ENCODE data around the gene CAMKMT. TPM values are rescaled to one million over a fixed set of nuclear protein-coding genes. Genes with fewer than 3 reads are reported as not detected.

CAMKMT gene
- total RNA-seq, 1 donor = 15.0 TPM

DNA sequence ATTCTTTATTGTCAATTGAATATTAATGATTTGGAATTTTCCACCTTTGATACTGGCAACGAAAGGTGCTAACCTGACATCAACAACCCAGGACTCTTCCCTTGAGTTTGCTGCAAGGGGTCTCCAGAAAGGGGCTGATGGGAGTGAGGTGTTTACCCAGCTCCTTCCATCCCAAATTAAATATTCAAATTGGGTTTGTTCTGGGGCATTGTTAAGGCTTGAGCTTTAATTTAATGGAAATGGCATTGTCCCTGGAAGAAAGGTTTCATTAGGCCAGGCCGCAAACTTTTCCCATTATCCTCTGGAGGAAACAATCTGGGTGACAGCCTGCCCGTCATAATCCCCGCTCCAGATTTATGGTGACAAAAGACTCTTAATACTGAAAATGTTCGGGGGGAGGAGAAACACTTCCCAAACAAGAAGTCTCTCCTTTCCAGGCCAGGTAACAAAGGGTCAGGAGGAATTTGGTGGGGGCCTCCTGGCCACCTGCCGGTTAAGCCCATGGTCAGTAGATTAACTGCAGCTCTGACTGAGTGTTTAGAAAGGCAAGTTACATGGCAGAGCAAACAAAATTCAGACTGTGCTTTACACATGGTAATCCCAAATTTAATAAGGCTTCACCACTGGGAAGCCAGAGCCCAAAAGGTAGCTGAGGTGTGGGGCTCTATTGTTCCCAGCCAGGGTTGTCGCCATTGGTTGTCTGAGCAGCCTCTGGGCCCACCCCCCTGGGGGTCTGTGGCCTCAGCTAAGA is 428.4 kb downstream of the CAMKMT start:
- TF ChIP-seq, protein P1, sequence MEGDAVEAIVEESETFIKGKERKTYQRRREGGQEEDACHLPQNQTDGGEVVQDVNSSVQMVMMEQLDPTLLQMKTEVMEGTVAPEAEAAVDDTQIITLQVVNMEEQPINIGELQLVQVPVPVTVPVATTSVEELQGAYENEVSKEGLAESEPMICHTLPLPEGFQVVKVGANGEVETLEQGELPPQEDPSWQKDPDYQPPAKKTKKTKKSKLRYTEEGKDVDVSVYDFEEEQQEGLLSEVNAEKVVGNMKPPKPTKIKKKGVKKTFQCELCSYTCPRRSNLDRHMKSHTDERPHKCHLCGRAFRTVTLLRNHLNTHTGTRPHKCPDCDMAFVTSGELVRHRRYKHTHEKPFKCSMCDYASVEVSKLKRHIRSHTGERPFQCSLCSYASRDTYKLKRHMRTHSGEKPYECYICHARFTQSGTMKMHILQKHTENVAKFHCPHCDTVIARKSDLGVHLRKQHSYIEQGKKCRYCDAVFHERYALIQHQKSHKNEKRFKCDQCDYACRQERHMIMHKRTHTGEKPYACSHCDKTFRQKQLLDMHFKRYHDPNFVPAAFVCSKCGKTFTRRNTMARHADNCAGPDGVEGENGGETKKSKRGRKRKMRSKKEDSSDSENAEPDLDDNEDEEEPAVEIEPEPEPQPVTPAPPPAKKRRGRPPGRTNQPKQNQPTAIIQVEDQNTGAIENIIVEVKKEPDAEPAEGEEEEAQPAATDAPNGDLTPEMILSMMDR (IDR thresholded peaks at IDR 0.05; ENCODE audit: insufficient read depth, low read length) = no peak
- H3K4me3 ChIP-seq (ENCODE audit: low read depth, low read length) = no peak overlapping the region
- no peak for DNase-seq (ENCODE audit: low read depth)

DNA sequence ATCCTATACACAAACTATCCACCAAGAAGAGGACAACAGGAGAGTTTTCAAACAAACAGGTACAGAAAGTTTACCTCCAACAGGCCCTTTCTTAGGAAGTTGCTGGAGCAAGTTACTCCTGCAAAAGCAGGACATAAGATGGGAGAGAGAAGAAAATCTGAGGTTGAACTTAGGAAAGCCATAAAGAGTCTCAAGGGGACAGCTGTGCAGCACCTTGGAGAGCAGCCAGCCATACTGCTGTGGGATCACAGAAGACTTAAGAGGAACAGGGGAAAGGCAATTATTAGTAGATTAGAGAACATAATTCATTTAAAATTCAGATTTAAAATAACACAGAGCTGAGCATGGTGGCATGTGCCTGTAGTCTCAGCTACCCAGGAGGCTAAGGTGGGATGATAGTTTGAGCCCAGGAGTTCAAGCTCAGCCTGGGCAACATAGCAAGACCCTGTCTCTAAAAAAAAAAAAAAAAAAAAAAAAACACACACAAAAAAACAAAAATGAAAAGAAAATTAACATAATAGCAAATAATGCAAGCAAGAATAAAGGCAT is 431.6 kb downstream of the CAMKMT start:
- TF ChIP-seq, protein P1 (IDR thresholded peaks at IDR 0.05; ENCODE audit: insufficient read depth, low read length) = no peak
- peak; percentile 13 for DNase-seq (ENCODE audit: low read depth)
- H3K4me3 ChIP-seq (ENCODE audit: low read depth, low read length) = no peak overlapping the region

DNA sequence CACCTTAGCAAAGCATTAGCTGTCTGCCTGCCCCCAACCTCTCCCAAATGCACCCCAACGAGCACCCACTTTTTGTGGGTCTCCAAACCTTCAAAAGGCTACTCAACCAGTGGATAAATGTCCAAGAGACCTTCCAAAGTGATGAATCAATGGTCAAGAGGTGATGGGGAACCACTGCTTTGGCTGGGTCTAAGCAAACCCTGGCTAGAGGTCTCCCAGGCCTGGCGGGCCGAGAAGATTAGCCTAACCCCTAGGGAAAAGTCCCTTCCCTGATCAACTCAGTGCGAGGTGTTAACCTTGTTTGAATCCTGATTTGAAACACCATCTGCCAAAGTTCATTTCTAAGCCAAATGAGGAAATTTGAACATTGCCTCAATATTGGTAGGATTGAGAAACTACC is 435.0 kb downstream of the CAMKMT start:
- TF ChIP-seq, protein P1 (IDR thresholded peaks at IDR 0.05; ENCODE audit: insufficient read depth, low read length) = no peak
- DNase-seq (ENCODE audit: low read depth) = no peak
- no peak overlapping the region for H3K4me3 ChIP-seq (ENCODE audit: low read depth, low read length)

DNA sequence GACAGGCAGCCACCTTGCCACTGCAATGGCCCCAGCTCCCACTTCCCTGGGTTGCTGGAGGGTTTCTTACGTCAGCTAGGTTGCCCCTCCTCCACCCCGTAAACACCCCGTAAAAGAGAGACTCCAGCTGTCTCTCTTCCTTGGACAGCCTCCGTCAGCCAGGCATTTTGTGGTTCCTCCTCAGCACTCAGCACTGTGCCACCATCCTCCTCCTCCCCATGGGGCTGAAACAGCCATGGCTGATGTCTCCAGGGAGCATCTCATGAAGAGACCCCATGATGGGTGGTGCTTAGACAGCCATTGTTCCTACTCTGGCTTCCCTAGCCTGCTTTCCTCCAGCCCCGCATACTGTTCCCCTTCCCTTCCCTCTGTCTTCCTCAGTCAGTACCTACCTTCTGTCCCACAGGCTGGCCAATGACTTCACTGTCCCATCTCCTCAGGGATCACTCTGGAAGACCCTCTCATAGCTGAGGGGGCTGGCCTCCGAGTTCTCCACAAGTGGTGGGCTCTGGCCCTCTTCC is 436.5 kb downstream of the CAMKMT start:
- no peak overlapping the region for H3K4me3 ChIP-seq (ENCODE audit: low read depth, low read length)
- TF ChIP-seq, protein P1 (IDR thresholded peaks at IDR 0.05; ENCODE audit: insufficient read depth, low read length) = no peak
- no peak for DNase-seq (ENCODE audit: low read depth)

DNA sequence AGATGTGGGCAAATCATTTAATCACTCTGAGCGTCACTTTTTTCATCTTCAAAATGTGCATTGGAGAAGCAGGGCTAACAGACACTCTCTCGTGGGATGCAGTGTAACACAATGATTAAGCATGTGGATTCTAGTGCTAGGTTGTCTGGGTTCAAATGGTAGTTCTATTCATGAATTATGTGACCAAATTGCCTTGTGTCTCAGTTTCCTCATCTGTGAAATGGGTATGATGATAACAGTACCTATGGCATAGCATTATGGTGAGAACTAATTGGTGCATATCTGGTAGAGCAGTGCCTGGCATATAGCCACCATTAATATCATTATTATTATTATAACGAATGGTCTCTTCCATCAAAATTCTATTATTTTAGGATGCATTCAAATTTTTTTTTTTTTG is 437.4 kb downstream of the CAMKMT start:
- DNase-seq (ENCODE audit: low read depth) = no peak
- TF ChIP-seq, protein P1 (IDR thresholded peaks at IDR 0.05; ENCODE audit: insufficient read depth, low read length) = no peak
- no peak overlapping the region for H3K4me3 ChIP-seq (ENCODE audit: low read depth, low read length)

DNA sequence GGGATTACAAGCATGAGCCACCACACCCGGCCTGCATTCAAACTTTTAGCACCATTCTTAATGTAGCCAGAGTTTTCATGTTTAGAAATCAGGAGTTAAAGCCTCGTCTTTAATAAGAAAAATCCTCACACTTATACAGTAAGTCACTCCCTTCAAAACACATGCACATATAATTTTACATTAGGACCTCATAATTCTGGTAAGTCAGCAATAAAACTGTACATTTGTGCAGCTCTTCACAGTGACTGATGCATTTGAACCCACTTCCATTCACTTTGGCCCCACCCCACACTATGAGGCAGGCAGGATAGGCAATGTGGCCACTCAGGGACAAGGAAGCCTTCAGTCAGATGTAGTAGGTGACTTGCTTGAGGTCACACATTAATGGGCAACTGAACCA is 438.0 kb downstream of the CAMKMT start:
- no peak overlapping the region for H3K4me3 ChIP-seq (ENCODE audit: low read depth, low read length)
- no peak for DNase-seq (ENCODE audit: low read depth)
- TF ChIP-seq, protein P1 (IDR thresholded peaks at IDR 0.05; ENCODE audit: insufficient read depth, low read length) = no peak

All from fibroblast of the aortic adventitia (primary cell).